ENCODE measurements around the gene BAD. TPM values are rescaled to one million over a fixed set of nuclear protein-coding genes. Genes with fewer than 3 reads are reported as not detected.

BAD gene
- total and polyA plus RNA-seq, 2 experiments from 2014 or later = 52.0 to 122 TPM

- no peak for TF ChIP-seq EZH2phosphoT487 (IDR thresholded peaks at IDR 0.05; ENCODE audit: low read depth, severe bottlenecking, unreplicated experiment)
- no peaks in the 10 kb centered on the region for H3K9me3 ChIP-seq (ENCODE audit: low read depth)
- peak; percentile 3 for DNase-seq (ENCODE audit: low spot score)
- no peak overlapping the region for H3K4me3 ChIP-seq
- peaks cover 24% of the 10 kb centered on the region for H3K79me2 ChIP-seq
- H3K4me1 ChIP-seq (ENCODE audit: insufficient read depth) = peaks cover 31% of the 10 kb centered on the region
- peaks cover 25% of the 10 kb centered on the region for H3K27me3 ChIP-seq
- peak overlapping the region; percentile 87 for H3K27ac ChIP-seq
- no peak overlapping the region for H2AFZ ChIP-seq
- no peaks in the 10 kb centered on the region for H3K36me3 ChIP-seq (replicated peaks; ENCODE audit: insufficient read depth, low read depth)
- H3K9me2 ChIP-seq (replicated peaks; ENCODE audit: insufficient read depth) = no peaks in the 10 kb centered on the region
- H4K20me1 ChIP-seq (ENCODE audit: insufficient read depth, poor library complexity, severe bottlenecking) = no peaks in the 10 kb centered on the region
- 87% methylated on average over 12 of the region's 13 CpGs for WGBS (ENCODE audit: low lambda C conversion rate, missing lambda C conversion rate)
- H3K4me2 ChIP-seq = peak overlapping the region; percentile 78
These were observed 18.9 kb upstream of the BAD start for GRCh38 chr11:64303109-64304031.

DNA sequence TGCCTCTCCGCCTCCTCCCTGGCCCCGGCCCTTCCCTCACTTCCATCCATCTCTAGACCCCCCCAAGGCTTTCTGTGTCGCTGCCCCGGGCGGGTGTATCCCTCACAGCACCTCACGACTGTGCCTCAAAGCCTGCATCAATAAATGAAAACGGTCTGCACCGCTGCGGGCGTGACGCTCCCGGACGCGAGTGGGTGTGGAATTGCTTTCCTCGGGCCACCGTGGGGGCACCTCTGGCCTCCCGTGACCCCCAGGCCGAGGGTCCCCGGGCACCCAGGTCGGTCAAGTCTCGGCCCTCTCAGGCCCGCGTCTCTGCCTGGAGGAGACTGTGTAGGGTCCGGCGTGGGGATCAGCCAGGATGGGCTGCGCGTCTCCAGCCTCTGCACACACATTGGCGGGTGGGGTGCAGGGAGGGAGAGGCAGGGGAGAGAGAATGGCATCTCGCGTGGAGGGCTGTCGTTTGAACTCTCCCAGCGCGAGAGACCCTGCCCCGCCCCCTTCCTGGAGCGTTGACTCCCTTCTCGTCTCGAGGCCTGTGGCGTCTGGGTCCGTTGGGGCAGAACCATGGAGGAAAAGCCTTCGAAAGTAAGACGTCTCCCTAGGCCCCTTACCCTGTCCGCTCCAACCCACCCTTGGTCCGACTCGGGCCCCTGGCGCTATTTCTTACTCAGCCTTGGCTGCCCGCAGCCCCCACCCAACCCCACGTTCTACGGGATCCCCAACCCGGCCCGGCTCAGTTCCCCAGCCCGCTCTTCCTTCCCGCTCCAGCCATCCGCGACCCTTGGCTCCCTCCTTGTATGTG lies 15.6 kb upstream of the BAD start, which contains the start of gene CATSPERZ:
CATSPERZ (plus strand) TSS at position 512 of the 802 bp plus-strand sequence; CDS start at position 565, 53 bp downstream.
- no peak for TF ChIP-seq EZH2 (IDR thresholded peaks at IDR 0.05; ENCODE audit: borderline replicate concordance)
- TF ChIP-seq, protein P1, sequence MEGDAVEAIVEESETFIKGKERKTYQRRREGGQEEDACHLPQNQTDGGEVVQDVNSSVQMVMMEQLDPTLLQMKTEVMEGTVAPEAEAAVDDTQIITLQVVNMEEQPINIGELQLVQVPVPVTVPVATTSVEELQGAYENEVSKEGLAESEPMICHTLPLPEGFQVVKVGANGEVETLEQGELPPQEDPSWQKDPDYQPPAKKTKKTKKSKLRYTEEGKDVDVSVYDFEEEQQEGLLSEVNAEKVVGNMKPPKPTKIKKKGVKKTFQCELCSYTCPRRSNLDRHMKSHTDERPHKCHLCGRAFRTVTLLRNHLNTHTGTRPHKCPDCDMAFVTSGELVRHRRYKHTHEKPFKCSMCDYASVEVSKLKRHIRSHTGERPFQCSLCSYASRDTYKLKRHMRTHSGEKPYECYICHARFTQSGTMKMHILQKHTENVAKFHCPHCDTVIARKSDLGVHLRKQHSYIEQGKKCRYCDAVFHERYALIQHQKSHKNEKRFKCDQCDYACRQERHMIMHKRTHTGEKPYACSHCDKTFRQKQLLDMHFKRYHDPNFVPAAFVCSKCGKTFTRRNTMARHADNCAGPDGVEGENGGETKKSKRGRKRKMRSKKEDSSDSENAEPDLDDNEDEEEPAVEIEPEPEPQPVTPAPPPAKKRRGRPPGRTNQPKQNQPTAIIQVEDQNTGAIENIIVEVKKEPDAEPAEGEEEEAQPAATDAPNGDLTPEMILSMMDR (IDR thresholded peaks at IDR 0.05; ENCODE audit: poor library complexity) = peak; percentile 5
- Histone ChIP-seq H4K20me1 (ENCODE audit: insufficient read depth, poor library complexity, severe bottlenecking) (no peaks in the 10 kb centered on the region), H3K27me3 (peaks cover 57% of the 10 kb centered on the region), H3K9me3 (ENCODE audit: low read depth) (no peaks in the 10 kb centered on the region), H3K27ac (no peak within 1 kb of the TSS), H3K9me2 (replicated peaks; ENCODE audit: insufficient read depth) (no peaks in the 10 kb centered on the region), H3K36me3 (replicated peaks; ENCODE audit: insufficient read depth, low read depth) (no peaks in the 10 kb centered on the region), H2AFZ (peak within 1 kb of the TSS; percentile 84), H3K79me2 (no peaks in the 10 kb centered on the region), H3K4me3 (peak within 1 kb of the TSS; percentile 26), H3K4me1 (ENCODE audit: insufficient read depth) (peaks cover 24% of the 10 kb centered on the region), H3K4me2 (peak within 1 kb of the TSS; percentile 92)
- no peak for DNase-seq (ENCODE audit: low spot score)
- 32% methylated on average over 28 of the region's 54 CpGs for WGBS (ENCODE audit: low lambda C conversion rate, missing lambda C conversion rate)

GRCh38 chr11:64298966-64299846 lies 14.7 kb upstream of the BAD start:
- H2AFZ ChIP-seq = peak overlapping the region; percentile 84
- no peak overlapping the region for H3K27ac ChIP-seq
- peak overlapping the region; percentile 26 for H3K4me3 ChIP-seq
- H3K79me2 ChIP-seq = no peaks in the 10 kb centered on the region
- peaks cover 64% of the 10 kb centered on the region for H3K27me3 ChIP-seq
- WGBS (ENCODE audit: low lambda C conversion rate, missing lambda C conversion rate) = 9% methylated on average over 50 of the region's 60 CpGs
- TF ChIP-seq EZH2 (IDR thresholded peaks at IDR 0.05; ENCODE audit: borderline replicate concordance) = peak; percentile 36
- TF ChIP-seq, protein P1 (IDR thresholded peaks at IDR 0.05; ENCODE audit: poor library complexity) = no peak
- H3K9me3 ChIP-seq (ENCODE audit: low read depth) = no peaks in the 10 kb centered on the region
- no peaks in the 10 kb centered on the region for H4K20me1 ChIP-seq (ENCODE audit: insufficient read depth, poor library complexity, severe bottlenecking)
- H3K9me2 ChIP-seq (replicated peaks; ENCODE audit: insufficient read depth) = no peaks in the 10 kb centered on the region
- peaks cover 24% of the 10 kb centered on the region for H3K4me1 ChIP-seq (ENCODE audit: insufficient read depth)
- no peaks in the 10 kb centered on the region for H3K36me3 ChIP-seq (replicated peaks; ENCODE audit: insufficient read depth, low read depth)
- peak overlapping the region; percentile 92 for H3K4me2 ChIP-seq
- DNase-seq (ENCODE audit: low spot score) = peak; percentile 53

Measured in hepatocyte (in vitro differentiated cells).